ENCODE data around the gene GAS6.
A peak's percentile ranks its signal among the peaks of the same experiment; 100 is the strongest.

Gene GAS6

GRCh38 chr13:113907635-113908617, 44.0 kb upstream of the GAS6 start:
- ChIA-PET CTCF (interaction anchor here (0.6 kb wide), 1 partner anchor 54 kb away, joined by 3 read pairs; no protein-coding TSS in a partner anchor), POLR2A (no interaction called here)
- no peaks in the 10 kb centered on the region for H3K36me3 ChIP-seq (ENCODE audit: control insufficient read depth in 2 of 2, insufficient read depth in 1 of 2, low read length in 2 of 2)
- no peak for TF ChIP-seq ZNF37A (tag by site-specific recombination; IDR thresholded peaks at IDR 0.05)
- no peak for TF ChIP-seq ZNF830 (tag by site-specific recombination; IDR thresholded peaks at IDR 0.05; ENCODE audit: low read depth)
- TF ChIP-seq PRDM4 (tag by site-specific recombination; IDR thresholded peaks at IDR 0.05): no peak
- no peak for TF ChIP-seq ZNF23 (tag by site-specific recombination; IDR thresholded peaks at IDR 0.05; ENCODE audit: borderline replicate concordance)
- 0 out of 2 replicates have a peak, but pooled peaks have one; percentile 24 for TF ChIP-seq SP7 (tag by site-specific recombination; IDR thresholded peaks at IDR 0.05)
- no peak for TF ChIP-seq ZSCAN5A (tag by site-specific recombination; IDR thresholded peaks at IDR 0.05)
- TF ChIP-seq ZNF311 (tag by site-specific recombination; IDR thresholded peaks at IDR 0.05; ENCODE audit: borderline replicate concordance): no peak
- no peak for TF ChIP-seq ZNF48 (tag by site-specific recombination; IDR thresholded peaks at IDR 0.05)
- TF ChIP-seq PRDM1 (tag by site-specific recombination; IDR thresholded peaks at IDR 0.05): 0 out of 2 replicates have a peak, but pooled peaks have one; percentile 38
- TF ChIP-seq ZNF623 (tag by site-specific recombination; IDR thresholded peaks at IDR 0.05): no peak
- no peak for TF ChIP-seq ZBTB49 (tag by site-specific recombination; IDR thresholded peaks at IDR 0.05; ENCODE audit: low read depth)
- 0 out of 2 replicates have a peak, but pooled peaks have one; percentile 37 for TF ChIP-seq ZBTB8A (tag by site-specific recombination; IDR thresholded peaks at IDR 0.05)
- TF ChIP-seq KLF8 (tag by site-specific recombination; IDR thresholded peaks at IDR 0.05): no peak
- 0 out of 2 replicates have a peak, but pooled peaks have one; percentile 10 for TF ChIP-seq SCRT2 (tag by site-specific recombination; IDR thresholded peaks at IDR 0.05)
- TF ChIP-seq PRDM6 (tag by site-specific recombination; IDR thresholded peaks at IDR 0.05): peak; percentile 47; the same call in 1 of the 2 replicates
- peak; percentile 42; the same call in 1 of the 2 replicates for TF ChIP-seq GLIS1 (tag by site-specific recombination; IDR thresholded peaks at IDR 0.05)
- TF ChIP-seq WT1 (tag by site-specific recombination; IDR thresholded peaks at IDR 0.05): no peak
- no peak for TF ChIP-seq EGR2 (tag by site-specific recombination; IDR thresholded peaks at IDR 0.05; ENCODE audit: low read depth)
- no peak for TF ChIP-seq INSM2 (tag by site-specific recombination; IDR thresholded peaks at IDR 0.05)
- peak; percentile 51 for TF ChIP-seq ZIC2 (tag by site-specific recombination; IDR thresholded peaks at IDR 0.05)
- TF ChIP-seq ZNF302 (tag by site-specific recombination; IDR thresholded peaks at IDR 0.05; ENCODE audit: low read depth): no peak
- TF ChIP-seq ZNF704 (tag by site-specific recombination; IDR thresholded peaks at IDR 0.05): no peak
- TF ChIP-seq SALL2 (tag by site-specific recombination; IDR thresholded peaks at IDR 0.05; ENCODE audit: borderline replicate concordance): no peak
- no peaks in the 10 kb centered on the region for H3K9me3 ChIP-seq (ENCODE audit: control insufficient read depth, insufficient read depth, low read depth, low read length)
- no peak overlapping the region for H3K4me3 ChIP-seq (ENCODE audit: low read depth, low read length)
- H3K27ac ChIP-seq (ENCODE audit: extremely low read depth, low read depth, low read length): no peak overlapping the region
- peaks cover 6% of the 10 kb centered on the region; the same call in 1 of the 2 replicates for H3K4me1 ChIP-seq (ENCODE audit: control insufficient read depth, insufficient read depth, low read length)

All from HEK293 (cell line).